Activated gamma-delta T cell (primary cell): ENCODE data around the gene FAM234B.
"Not testable (repeated sequence)": the region's sequence is repeated elsewhere in the genome, so short reads cannot be mapped to it uniquely, and the experiment has no call there.

Experiments
- DNase-seq: peaks from one replicate; lab custom pipeline; 2025; lab: John Stamatoyannopoulos, UW

FAM234B gene

GRCh38 chr12:13023811-13024530 lies 20.2 kb upstream of the FAM234B start:
- no peak for DNase-seq

GRCh38 chr12:13024531-13024916 lies 19.7 kb upstream of the FAM234B start:
- no peak for DNase-seq

GRCh38 chr12:13026286-13026685 lies 17.9 kb upstream of the FAM234B start:
- DNase-seq = no peak

- no peak for DNase-seq
Observed at GRCh38 chr12:13027032-13027431, 17.1 kb upstream of the FAM234B start.

- no peak for DNase-seq
Observed at GRCh38 chr12:13027508-13027907, 16.7 kb upstream of the FAM234B start.

GRCh38 chr12:13028825-13029570 lies 15.2 kb upstream of the FAM234B start:
- no peak for DNase-seq

GRCh38 chr12:13030541-13031291 lies 13.5 kb upstream of the FAM234B start:
- no peak for DNase-seq

GRCh38 chr12:13032164-13032563 lies 12.0 kb upstream of the FAM234B start:
- no peak for DNase-seq

GRCh38 chr12:13033476-13033875 lies 10.7 kb upstream of the FAM234B start:
- no peak for DNase-seq

GRCh38 chr12:13035335-13035734 lies 8.8 kb upstream of the FAM234B start:
- not testable (repeated sequence) for DNase-seq

GRCh38 chr12:13036881-13037280 lies 7.3 kb upstream of the FAM234B start:
- no peak for DNase-seq

GRCh38 chr12:13038491-13039161 lies 5.6 kb upstream of the FAM234B start:
- no peak for DNase-seq

- no peak for DNase-seq
Observed at GRCh38 chr12:13039328-13039956, 4.7 kb upstream of the FAM234B start.

GRCh38 chr12:13041224-13041623 lies 3.0 kb upstream of the FAM234B start:
- DNase-seq = no peak

- no peak for DNase-seq
Observed at GRCh38 chr12:13042666-13043230, 1.4 kb upstream of the FAM234B start.

- DNase-seq = no peak
Observed at GRCh38 chr12:13044906-13045299, 722 bp downstream of the FAM234B start.

GRCh38 chr12:13045816-13046215 lies 1.6 kb downstream of the FAM234B start:
- DNase-seq = no peak

- DNase-seq = no peak
Observed at GRCh38 chr12:13046964-13047363, 2.8 kb downstream of the FAM234B start.

- no peak for DNase-seq
Observed at GRCh38 chr12:13049816-13050215, 5.6 kb downstream of the FAM234B start.

- no peak for DNase-seq
Observed at GRCh38 chr12:13052421-13052820, 8.2 kb downstream of the FAM234B start.

GRCh38 chr12:13053617-13054016 lies 9.4 kb downstream of the FAM234B start:
- DNase-seq = not testable (repeated sequence)
